ENCODE data around the gene RPL6.

RPL6 gene

GRCh38 chr12:112370868-112371510 lies 38.4 kb downstream of the RPL6 start:
- Histone ChIP-seq H3K79me2 (ENCODE audit: control insufficient read depth, insufficient read depth, low read length) (peaks cover 1% of the 10 kb centered on the region), H2BK120ac (ENCODE audit: low read depth, low read length) (no peak overlapping the region), H3K4me3 (ENCODE audit: low read length) (no peak overlapping the region), H2BK15ac (replicated peaks; ENCODE audit: low read depth) (no peak overlapping the region), H3K18ac (ENCODE audit: low read length) (no peak overlapping the region), H3K23ac (ENCODE audit: low read length) (no peak overlapping the region), H4K5ac (ENCODE audit: low read length) (no peak overlapping the region), H3K4ac (ENCODE audit: low read depth, low read length) (no peak overlapping the region), H3K36me3 (ENCODE audit: control insufficient read depth, insufficient read depth, low read length) (no peaks in the 10 kb centered on the region), H3K56ac (ENCODE audit: low read length) (no peak overlapping the region), H2BK5ac (ENCODE audit: low read length) (no peak overlapping the region), H3K4me1 (ENCODE audit: control insufficient read depth, low read depth, low read length) (no peaks in the 10 kb centered on the region), H2AK5ac (ENCODE audit: low read length) (no peak overlapping the region), H3K4me2 (ENCODE audit: low read length) (no peak overlapping the region), H4K8ac (ENCODE audit: low read depth, low read length) (no peak overlapping the region), H3K27ac (ENCODE audit: low read depth, low read length) (no peak overlapping the region), H3K79me1 (ENCODE audit: low read length) (peaks cover 9% of the 10 kb centered on the region), H3K9ac (ENCODE audit: low read length) (no peak overlapping the region), H3K27me3 (ENCODE audit: insufficient read depth, low read length, poor library complexity) (no peaks in the 10 kb centered on the region)
- no peak for DNase-seq
- no CpG with 5 or more reads among the region's 8 CpGs for WGBS (ENCODE audit: extremely low coverage, insufficient coverage, low lambda C conversion rate)

- peaks cover 9% of the 10 kb centered on the region for H3K79me1 ChIP-seq (ENCODE audit: low read length)
- no peak overlapping the region for H3K23ac ChIP-seq (ENCODE audit: low read length)
- H3K4me2 ChIP-seq (ENCODE audit: low read length) = no peak overlapping the region
- H4K5ac ChIP-seq (ENCODE audit: low read length) = no peak overlapping the region
- H4K8ac ChIP-seq (ENCODE audit: low read depth, low read length) = no peak overlapping the region
- no peak overlapping the region for H3K4ac ChIP-seq (ENCODE audit: low read depth, low read length)
- no peak overlapping the region for H2BK120ac ChIP-seq (ENCODE audit: low read depth, low read length)
- peaks cover 1% of the 10 kb centered on the region for H3K79me2 ChIP-seq (ENCODE audit: control insufficient read depth, insufficient read depth, low read length)
- H3K27me3 ChIP-seq (ENCODE audit: insufficient read depth, low read length, poor library complexity) = no peaks in the 10 kb centered on the region
- H2BK15ac ChIP-seq (replicated peaks; ENCODE audit: low read depth) = no peak overlapping the region
- no peak for DNase-seq
- H2BK5ac ChIP-seq (ENCODE audit: low read length) = no peak overlapping the region
- no peak overlapping the region for H3K9ac ChIP-seq (ENCODE audit: low read length)
- H3K4me3 ChIP-seq (ENCODE audit: low read length) = no peak overlapping the region
- no peak overlapping the region for H3K18ac ChIP-seq (ENCODE audit: low read length)
- H2AK5ac ChIP-seq (ENCODE audit: low read length) = no peak overlapping the region
- H3K27ac ChIP-seq (ENCODE audit: low read depth, low read length) = no peak overlapping the region
- no peak overlapping the region for H3K56ac ChIP-seq (ENCODE audit: low read length)
- H3K36me3 ChIP-seq (ENCODE audit: control insufficient read depth, insufficient read depth, low read length) = no peaks in the 10 kb centered on the region
- no peaks in the 10 kb centered on the region for H3K4me1 ChIP-seq (ENCODE audit: control insufficient read depth, low read depth, low read length)
- WGBS (ENCODE audit: extremely low coverage, insufficient coverage, low lambda C conversion rate) = no CpG with 5 or more reads among the region's 1 CpG
These were observed 39.2 kb downstream of the RPL6 start for GRCh38 chr12:112370199-112370598.

GRCh38 chr12:112368856-112369255 lies 40.5 kb downstream of the RPL6 start:
- Histone ChIP-seq H3K56ac (ENCODE audit: low read length) (no peak overlapping the region), H3K4me3 (ENCODE audit: low read length) (no peak overlapping the region), H2AK5ac (ENCODE audit: low read length) (no peak overlapping the region), H3K4me2 (ENCODE audit: low read length) (no peak overlapping the region), H4K8ac (ENCODE audit: low read depth, low read length) (no peak overlapping the region), H3K4me1 (ENCODE audit: control insufficient read depth, low read depth, low read length) (no peaks in the 10 kb centered on the region), H2BK120ac (ENCODE audit: low read depth, low read length) (no peak overlapping the region), H4K5ac (ENCODE audit: low read length) (no peak overlapping the region), H3K79me1 (ENCODE audit: low read length) (peaks cover 7% of the 10 kb centered on the region), H3K27ac (ENCODE audit: low read depth, low read length) (no peak overlapping the region), H3K27me3 (ENCODE audit: insufficient read depth, low read length, poor library complexity) (no peaks in the 10 kb centered on the region), H3K23ac (ENCODE audit: low read length) (no peak overlapping the region), H2BK15ac (replicated peaks; ENCODE audit: low read depth) (no peak overlapping the region), H3K18ac (ENCODE audit: low read length) (no peak overlapping the region), H3K79me2 (ENCODE audit: control insufficient read depth, insufficient read depth, low read length) (peaks cover 1% of the 10 kb centered on the region), H3K9ac (ENCODE audit: low read length) (no peak overlapping the region), H3K36me3 (ENCODE audit: control insufficient read depth, insufficient read depth, low read length) (no peaks in the 10 kb centered on the region), H3K4ac (ENCODE audit: low read depth, low read length) (no peak overlapping the region), H2BK5ac (ENCODE audit: low read length) (no peak overlapping the region)
- WGBS (ENCODE audit: extremely low coverage, insufficient coverage, low lambda C conversion rate) = no CpG with 5 or more reads among the region's 6 CpGs
- DNase-seq = no peak

- H4K5ac ChIP-seq (ENCODE audit: low read length) = no peak overlapping the region
- no peak overlapping the region for H2BK15ac ChIP-seq (replicated peaks; ENCODE audit: low read depth)
- H3K18ac ChIP-seq (ENCODE audit: low read length) = no peak overlapping the region
- no peak overlapping the region for H3K4ac ChIP-seq (ENCODE audit: low read depth, low read length)
- H2BK5ac ChIP-seq (ENCODE audit: low read length) = no peak overlapping the region
- H3K36me3 ChIP-seq (ENCODE audit: control insufficient read depth, insufficient read depth, low read length) = no peaks in the 10 kb centered on the region
- no peak overlapping the region for H3K56ac ChIP-seq (ENCODE audit: low read length)
- no peak overlapping the region for H3K4me2 ChIP-seq (ENCODE audit: low read length)
- 100% methylated on average over 1 of the region's 3 CpGs for WGBS (ENCODE audit: extremely low coverage, insufficient coverage, low lambda C conversion rate)
- no peak for DNase-seq
- H2BK120ac ChIP-seq (ENCODE audit: low read depth, low read length) = no peak overlapping the region
- H3K4me3 ChIP-seq (ENCODE audit: low read length) = no peak overlapping the region
- H3K79me2 ChIP-seq (ENCODE audit: control insufficient read depth, insufficient read depth, low read length) = peaks cover 1% of the 10 kb centered on the region
- no peaks in the 10 kb centered on the region for H3K27me3 ChIP-seq (ENCODE audit: insufficient read depth, low read length, poor library complexity)
- H2AK5ac ChIP-seq (ENCODE audit: low read length) = no peak overlapping the region
- no peaks in the 10 kb centered on the region for H3K4me1 ChIP-seq (ENCODE audit: control insufficient read depth, low read depth, low read length)
- no peak overlapping the region for H3K27ac ChIP-seq (ENCODE audit: low read depth, low read length)
- H3K23ac ChIP-seq (ENCODE audit: low read length) = no peak overlapping the region
- no peak overlapping the region for H4K8ac ChIP-seq (ENCODE audit: low read depth, low read length)
- H3K9ac ChIP-seq (ENCODE audit: low read length) = no peak overlapping the region
- H3K79me1 ChIP-seq (ENCODE audit: low read length) = peaks cover 7% of the 10 kb centered on the region
These were observed 41.4 kb downstream of the RPL6 start for GRCh38 chr12:112367965-112368364.

DNA sequence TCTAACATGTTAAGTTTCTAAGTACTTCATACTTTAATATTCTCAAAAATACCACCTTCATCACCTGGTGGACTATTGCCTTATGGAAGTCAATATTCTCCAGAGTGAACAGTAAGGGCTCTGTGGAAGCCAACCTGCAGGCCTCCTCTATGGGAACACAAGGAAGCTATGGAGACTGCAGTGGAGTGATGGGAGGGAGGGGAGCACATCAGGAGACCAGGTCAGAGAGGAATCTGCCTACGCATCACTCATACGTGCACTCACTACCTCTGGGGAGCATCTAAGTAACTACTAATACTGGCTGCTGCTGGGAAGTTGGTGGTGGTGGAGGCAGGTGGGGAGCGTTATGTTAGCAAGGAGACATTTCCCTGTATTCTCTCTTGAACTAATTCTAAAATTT lies 47.1 kb downstream of the RPL6 start:
- Histone ChIP-seq H3K36me3 (ENCODE audit: control insufficient read depth, insufficient read depth, low read length) (no peaks in the 10 kb centered on the region), H2BK15ac (replicated peaks; ENCODE audit: low read depth) (no peak overlapping the region), H3K27me3 (ENCODE audit: insufficient read depth, low read length, poor library complexity) (no peaks in the 10 kb centered on the region), H3K18ac (ENCODE audit: low read length) (no peak overlapping the region), H2BK5ac (ENCODE audit: low read length) (no peak overlapping the region), H3K9ac (ENCODE audit: low read length) (no peak overlapping the region), H3K4me2 (ENCODE audit: low read length) (no peak overlapping the region), H3K79me1 (ENCODE audit: low read length) (peaks cover 2% of the 10 kb centered on the region), H3K79me2 (ENCODE audit: control insufficient read depth, insufficient read depth, low read length) (no peaks in the 10 kb centered on the region), H2AK5ac (ENCODE audit: low read length) (no peak overlapping the region), H4K5ac (ENCODE audit: low read length) (no peak overlapping the region), H3K27ac (ENCODE audit: low read depth, low read length) (no peak overlapping the region), H3K56ac (ENCODE audit: low read length) (no peak overlapping the region), H3K4me3 (ENCODE audit: low read length) (no peak overlapping the region), H3K23ac (ENCODE audit: low read length) (no peak overlapping the region), H2BK120ac (ENCODE audit: low read depth, low read length) (no peak overlapping the region), H3K4me1 (ENCODE audit: control insufficient read depth, low read depth, low read length) (no peaks in the 10 kb centered on the region), H3K4ac (ENCODE audit: low read depth, low read length) (no peak overlapping the region), H4K8ac (ENCODE audit: low read depth, low read length) (no peak overlapping the region)
- DNase-seq = no peak
- WGBS (ENCODE audit: extremely low coverage, insufficient coverage, low lambda C conversion rate) = no CpG with 5 or more reads among the region's 3 CpGs

DNA sequence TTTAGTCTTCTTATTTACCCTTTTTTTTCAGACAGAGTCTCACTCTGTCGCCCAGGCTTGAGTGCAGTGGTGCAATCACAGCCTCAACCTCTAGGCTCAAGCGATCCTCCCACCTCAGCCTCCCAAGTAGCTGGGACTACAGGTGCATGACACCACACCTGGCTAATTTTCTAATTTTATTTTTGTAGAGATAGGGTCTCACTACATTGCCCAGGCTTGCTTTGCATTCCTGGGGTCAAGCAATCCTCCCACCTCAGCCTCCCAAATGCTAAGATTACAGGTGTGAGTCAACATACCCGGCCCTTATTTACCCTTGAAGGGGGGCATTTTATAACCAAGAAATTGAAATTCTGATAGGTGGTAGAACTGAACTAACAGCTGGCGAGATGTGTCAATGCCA lies 48.1 kb downstream of the RPL6 start:
- Histone ChIP-seq H3K36me3 (ENCODE audit: control insufficient read depth, insufficient read depth, low read length) (no peaks in the 10 kb centered on the region), H3K27ac (ENCODE audit: low read depth, low read length) (no peak overlapping the region), H3K9ac (ENCODE audit: low read length) (no peak overlapping the region), H3K4me1 (ENCODE audit: control insufficient read depth, low read depth, low read length) (no peaks in the 10 kb centered on the region), H3K18ac (ENCODE audit: low read length) (no peak overlapping the region), H2BK15ac (replicated peaks; ENCODE audit: low read depth) (no peak overlapping the region), H3K4me3 (ENCODE audit: low read length) (no peak overlapping the region), H3K56ac (ENCODE audit: low read length) (no peak overlapping the region), H3K4ac (ENCODE audit: low read depth, low read length) (no peak overlapping the region), H3K27me3 (ENCODE audit: insufficient read depth, low read length, poor library complexity) (no peaks in the 10 kb centered on the region), H2BK120ac (ENCODE audit: low read depth, low read length) (no peak overlapping the region), H4K5ac (ENCODE audit: low read length) (no peak overlapping the region), H2BK5ac (ENCODE audit: low read length) (no peak overlapping the region), H2AK5ac (ENCODE audit: low read length) (no peak overlapping the region), H3K79me2 (ENCODE audit: control insufficient read depth, insufficient read depth, low read length) (no peaks in the 10 kb centered on the region), H3K23ac (ENCODE audit: low read length) (no peak overlapping the region), H3K79me1 (ENCODE audit: low read length) (peaks cover 2% of the 10 kb centered on the region), H3K4me2 (ENCODE audit: low read length) (no peak overlapping the region), H4K8ac (ENCODE audit: low read depth, low read length) (no peak overlapping the region)
- no CpG with 5 or more reads among the region's 4 CpGs for WGBS (ENCODE audit: extremely low coverage, insufficient coverage, low lambda C conversion rate)
- DNase-seq = no peak
